Lower leg skin (tissue), 4 donors: ENCODE results near the gene AKAP6. TPM values are rescaled to one million over a fixed set of nuclear protein-coding genes. Genes with fewer than 3 reads are reported as not detected.

ENCODE experiments used
- DNase-seq, 2 donors: peaks; one replicate each; pipeline ENCODE4 v3.0.0-alpha.2; 2019; ENCODE audit warnings: low spot score in 2 of 2
- H3K4me3 ChIP-seq: fragments of 200-600 bp; sonication (generic); 2 replicates; pipeline ENCODE4 v1.5.1; 2017; ENCODE audit warnings: mild to moderate bottlenecking, low read depth; ENCODE audit not compliant: poor library complexity, severe bottlenecking
- POLR2A ChIP-seq, 2 donors: fragments of 450-650 bp; IDR thresholded peaks; one replicate each; pipeline ENCODE4 v1.6.1; 2016 to 2017; ENCODE audit warnings: antibody characterized with exemption in 2 of 2, mild to moderate bottlenecking in 1 of 2, moderate library complexity in 1 of 2
- WGBS, 2 donors: methylation state at CpG; one replicate each; pipeline ENCODE4 v1.1.5; 2018; 5-methylcytosine and 5-hydroxymethylcytosine counted together
- intact Hi-C: fragments of 100-400 bp; cut with DNase I; formaldehyde crosslinking; loops from one replicate; pipeline ENCODE4 v1.15.0; 2023; ENCODE audit warnings: low total_unique reads
- total RNA-seq, 4 donors: library from RNA; depleted of rRNA; stranded (reverse); fragments of >200 nt; gene quantifications; one replicate each; pipeline ENCODE4 v1.1.0, GENCODE V29; 2016
- TF ChIP-seq, protein P1 (sequence below), 3 donors: fragments of 450-650 bp; IDR thresholded peaks; one replicate each; pipeline ENCODE4 v1.5.1; 2016; ENCODE audit warnings: antibody characterized with exemption in 3 of 3, mild to moderate bottlenecking in 3 of 3, moderate library complexity in 2 of 3

The AKAP6 gene
- total RNA-seq, 4 donors from 2014 or later, result 2.3 to 13.3 (median 3.6) TPM

GRCh38 chr14:32629236-32629635 is 300.1 kb downstream of the AKAP6 start:
- 58 to 65% methylated on average over 3 of the region's 3 CpGs for WGBS, 2 donors
- no peak overlapping the region for H3K4me3 ChIP-seq
- no peak for TF ChIP-seq POLR2A (IDR thresholded peaks at IDR 0.05)
- TF ChIP-seq, protein P1, sequence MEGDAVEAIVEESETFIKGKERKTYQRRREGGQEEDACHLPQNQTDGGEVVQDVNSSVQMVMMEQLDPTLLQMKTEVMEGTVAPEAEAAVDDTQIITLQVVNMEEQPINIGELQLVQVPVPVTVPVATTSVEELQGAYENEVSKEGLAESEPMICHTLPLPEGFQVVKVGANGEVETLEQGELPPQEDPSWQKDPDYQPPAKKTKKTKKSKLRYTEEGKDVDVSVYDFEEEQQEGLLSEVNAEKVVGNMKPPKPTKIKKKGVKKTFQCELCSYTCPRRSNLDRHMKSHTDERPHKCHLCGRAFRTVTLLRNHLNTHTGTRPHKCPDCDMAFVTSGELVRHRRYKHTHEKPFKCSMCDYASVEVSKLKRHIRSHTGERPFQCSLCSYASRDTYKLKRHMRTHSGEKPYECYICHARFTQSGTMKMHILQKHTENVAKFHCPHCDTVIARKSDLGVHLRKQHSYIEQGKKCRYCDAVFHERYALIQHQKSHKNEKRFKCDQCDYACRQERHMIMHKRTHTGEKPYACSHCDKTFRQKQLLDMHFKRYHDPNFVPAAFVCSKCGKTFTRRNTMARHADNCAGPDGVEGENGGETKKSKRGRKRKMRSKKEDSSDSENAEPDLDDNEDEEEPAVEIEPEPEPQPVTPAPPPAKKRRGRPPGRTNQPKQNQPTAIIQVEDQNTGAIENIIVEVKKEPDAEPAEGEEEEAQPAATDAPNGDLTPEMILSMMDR (IDR thresholded peaks at IDR 0.05), result no peak
- DNase-seq, result no peak
- intact Hi-C loops, result no loop called here

DNA sequence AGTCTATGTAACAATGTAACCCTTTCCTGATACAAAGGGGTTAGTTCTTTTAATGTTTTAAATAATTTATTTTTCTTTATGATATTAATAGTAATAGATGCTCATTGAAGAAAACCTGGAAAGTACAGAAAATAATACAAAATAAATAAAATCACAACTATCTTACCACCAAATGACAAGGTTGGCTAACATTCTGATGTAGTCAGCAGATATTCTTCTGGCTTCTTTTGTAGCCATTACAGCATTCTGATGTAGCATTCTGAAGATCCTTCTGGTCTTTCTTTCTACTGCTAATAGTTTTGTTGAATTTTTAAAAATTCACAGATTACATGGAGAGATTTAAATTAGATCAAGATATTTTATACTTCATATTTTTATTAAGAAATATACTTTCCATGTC is 301.6 kb downstream of the AKAP6 start:
- TF ChIP-seq POLR2A (IDR thresholded peaks at IDR 0.05), result no peak
- TF ChIP-seq, protein P1 (IDR thresholded peaks at IDR 0.05), result no peak
- DNase-seq, result no peak
- no peak overlapping the region for H3K4me3 ChIP-seq
- intact Hi-C loops, result no loop called here

GRCh38 chr14:32633224-32633859 is 304.2 kb downstream of the AKAP6 start:
- WGBS, 2 donors, result 91 to 96% methylated on average over 3 of the region's 3 CpGs
- no peak overlapping the region for H3K4me3 ChIP-seq
- TF ChIP-seq, protein P1 (IDR thresholded peaks at IDR 0.05), result no peak
- TF ChIP-seq POLR2A (IDR thresholded peaks at IDR 0.05), result no peak
- DNase-seq, result no peak
- intact Hi-C loops, result no loop called here

GRCh38 chr14:32633930-32634329 is 304.8 kb downstream of the AKAP6 start:
- no peak overlapping the region for H3K4me3 ChIP-seq
- DNase-seq, result no peak

GRCh38 chr14:32635061-32635719 is 306.1 kb downstream of the AKAP6 start:
- no peak for TF ChIP-seq POLR2A (IDR thresholded peaks at IDR 0.05)
- TF ChIP-seq, protein P1 (IDR thresholded peaks at IDR 0.05), result no peak
- DNase-seq, result no peak
- WGBS, 2 donors, result 9 to 15% methylated on average over 2 of the region's 2 CpGs
- intact Hi-C loops, result loop anchor here (1.0 kb wide), 1 partner anchor 42 kb away; no protein-coding TSS in a partner anchor
- H3K4me3 ChIP-seq, result no peak overlapping the region

More at GRCh38 chr14:32633930-32634329, 304.8 kb downstream of the AKAP6 start:
- no peak for TF ChIP-seq POLR2A (IDR thresholded peaks at IDR 0.05)
- TF ChIP-seq, protein P1 (IDR thresholded peaks at IDR 0.05), result no peak
- intact Hi-C loops, result no loop called here
